Measurements from ENCODE around the gene SLC16A13. TPM values are rescaled to one million over a fixed set of nuclear protein-coding genes. Genes with fewer than 3 reads are reported as not detected.

SLC16A13 gene
- total and polyA plus RNA-seq, 2 of the 8 experiments (the other 6 are each of a cell fraction or from before 2014, with no cell fraction given): 5.4 to 5.8 TPM

DNA sequence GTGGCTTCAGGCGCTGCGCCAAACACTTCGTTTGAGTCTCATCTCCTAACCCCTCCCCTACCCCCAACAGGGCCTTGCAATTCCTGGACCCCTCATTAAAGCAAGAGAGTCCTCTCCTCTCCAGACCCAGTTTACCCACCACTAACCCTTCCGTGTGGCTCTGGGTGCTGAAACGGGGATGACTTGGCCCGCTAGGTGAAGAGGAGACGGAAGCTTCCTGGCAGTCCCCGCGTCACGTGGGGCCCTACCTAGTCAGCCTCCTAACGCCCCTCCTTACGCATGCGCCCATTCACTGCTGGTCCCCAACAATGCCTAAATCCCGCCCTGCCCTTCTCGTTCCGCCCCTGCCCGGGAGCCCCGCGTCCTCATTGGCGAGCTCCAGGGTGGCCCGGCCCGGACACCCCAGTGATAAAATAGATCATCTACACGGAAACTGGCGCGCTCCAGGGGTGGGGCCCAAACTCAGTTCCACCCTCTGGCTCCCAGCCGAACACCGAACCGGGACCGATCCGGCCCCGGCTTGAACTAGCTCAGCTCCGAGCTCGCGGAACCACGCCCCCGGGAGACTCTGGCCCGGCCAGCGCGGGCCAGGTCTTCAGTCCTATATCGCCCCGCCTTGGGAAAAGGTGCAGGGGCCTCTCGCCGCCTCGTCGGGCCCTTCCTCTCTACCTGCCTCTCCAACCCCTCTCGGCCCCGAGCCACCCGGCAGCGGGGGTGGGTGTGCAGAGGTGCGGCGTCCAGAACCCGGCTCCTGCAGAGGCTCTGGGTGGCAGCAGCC is at the start of gene SLC16A13 (continued):
- TF ChIP-seq SP4 (IDR thresholded peaks at IDR 0.05; ENCODE audit: low read length) (peak; percentile 68; the same call in 1 of the 2 replicates), TEAD4 (IDR thresholded peaks at IDR 0.05; ENCODE audit: low read depth, low read length) (0 out of 2 replicates have a peak, but pooled peaks have one; percentile 6), SIRT6 (IDR thresholded peaks at IDR 0.05; ENCODE audit: low read length) (no peak), TBP (IDR thresholded peaks at IDR 0.05; ENCODE audit: low read depth, low read length) (peak; percentile 82), HDAC2 (IDR thresholded peaks at IDR 0.05; ENCODE audit: borderline replicate concordance in 1 of 2, low read depth in 2 of 2, low read length in 2 of 2) (no peak), NRF1 (IDR thresholded peaks at IDR 0.05; ENCODE audit: low read depth, low read length) (peak; percentile 76), TAF7 (optimal IDR thresholded peaks at IDR 0.05; ENCODE audit: borderline replicate concordance, low read depth, low read length) (peak; percentile 36)

Data from H1 (cell line).